HG02610 (cell line): ENCODE data around the gene NPNT.

Source experiments
- ATAC-seq: cut with Tn5 transposase; IDR thresholded peaks from one replicate; pipeline ENCODE4 v1.9.1; 2021; ENCODE audit warnings: mild to moderate bottlenecking, moderate library complexity; ENCODE audit not compliant: unreplicated experiment

The NPNT gene

DNA sequence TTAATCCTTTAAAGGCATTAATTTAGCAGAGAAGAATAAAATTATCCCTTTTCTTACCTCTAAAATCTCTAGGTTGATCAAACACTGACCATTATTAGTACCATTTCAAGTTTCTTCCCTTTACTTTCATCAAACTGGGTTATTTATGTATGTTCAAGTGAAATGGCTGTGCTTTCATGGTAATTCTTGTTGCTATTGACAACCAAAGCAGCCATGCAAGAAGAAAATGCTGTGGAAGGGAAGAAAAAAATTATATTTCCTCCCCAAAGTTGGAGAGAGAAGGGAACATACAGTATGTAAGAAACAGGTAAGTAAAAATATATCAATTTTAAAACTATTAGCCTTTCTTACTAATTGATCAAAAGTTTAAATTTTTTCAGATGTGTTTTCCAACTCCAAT, 16.2 kb downstream of the NPNT start:
- ATAC-seq, result no peak

- ATAC-seq, result no peak
Measured at GRCh38 chr4:105912633-105913032, 17.4 kb downstream of the NPNT start.

- ATAC-seq, result no peak
Measured at GRCh38 chr4:105917171-105917685, 22.0 kb downstream of the NPNT start.

GRCh38 chr4:105921301-105921700, 26.0 kb downstream of the NPNT start:
- ATAC-seq, result no peak

GRCh38 chr4:105923497-105924238, 28.4 kb downstream of the NPNT start:
- no peak for ATAC-seq

DNA sequence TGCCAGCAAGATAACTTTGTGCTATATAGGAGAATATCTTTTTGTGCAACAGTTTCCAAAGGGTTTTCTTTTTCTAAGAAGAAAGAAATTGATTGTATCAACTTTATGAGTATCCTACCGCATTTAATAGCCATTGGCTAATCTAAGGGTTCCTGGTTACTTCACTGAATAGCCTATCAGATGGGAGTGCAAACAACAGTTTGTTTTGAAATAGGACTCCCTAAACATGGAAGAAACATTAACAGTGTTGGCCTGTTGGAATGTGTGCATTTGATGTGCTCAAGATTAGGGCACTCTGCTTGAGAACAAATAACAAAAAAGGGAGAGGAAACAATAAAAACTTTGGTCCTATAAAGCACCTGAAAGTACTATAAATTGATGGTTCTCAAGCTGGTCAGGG, 29.1 kb downstream of the NPNT start:
- no peak for ATAC-seq

DNA sequence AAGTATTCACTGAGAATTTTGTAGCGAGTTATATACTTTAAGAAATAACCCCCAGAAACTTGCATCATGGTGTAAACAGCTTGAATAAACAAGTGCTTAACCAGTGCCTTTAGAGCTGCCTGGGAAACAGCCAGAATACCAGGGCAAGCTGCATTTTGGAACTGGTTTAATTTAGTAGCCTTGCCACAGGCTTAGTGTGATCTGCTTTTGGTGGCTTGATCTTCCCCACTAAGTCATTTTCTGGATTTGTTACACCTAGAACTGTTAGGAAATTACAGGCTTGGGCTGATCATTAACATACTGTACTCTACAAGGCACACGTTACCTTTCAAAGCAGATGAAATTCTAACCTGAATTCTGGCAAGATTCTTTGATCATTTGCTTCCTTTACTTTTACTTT, 35.4 kb downstream of the NPNT start:
- ATAC-seq, result no peak

GRCh38 chr4:105933083-105933482, 37.8 kb downstream of the NPNT start:
- peak; percentile 51 for ATAC-seq

- ATAC-seq, result no peak
Measured at GRCh38 chr4:105934386-105934785, 39.1 kb downstream of the NPNT start.

GRCh38 chr4:105936901-105937300, 41.6 kb downstream of the NPNT start:
- no peak for ATAC-seq

GRCh38 chr4:105937759-105938158, 42.5 kb downstream of the NPNT start:
- ATAC-seq, result no peak

GRCh38 chr4:105943234-105943633, 48.0 kb downstream of the NPNT start:
- ATAC-seq, result no peak

- no peak for ATAC-seq
Measured at GRCh38 chr4:105944540-105944939, 49.3 kb downstream of the NPNT start.

DNA sequence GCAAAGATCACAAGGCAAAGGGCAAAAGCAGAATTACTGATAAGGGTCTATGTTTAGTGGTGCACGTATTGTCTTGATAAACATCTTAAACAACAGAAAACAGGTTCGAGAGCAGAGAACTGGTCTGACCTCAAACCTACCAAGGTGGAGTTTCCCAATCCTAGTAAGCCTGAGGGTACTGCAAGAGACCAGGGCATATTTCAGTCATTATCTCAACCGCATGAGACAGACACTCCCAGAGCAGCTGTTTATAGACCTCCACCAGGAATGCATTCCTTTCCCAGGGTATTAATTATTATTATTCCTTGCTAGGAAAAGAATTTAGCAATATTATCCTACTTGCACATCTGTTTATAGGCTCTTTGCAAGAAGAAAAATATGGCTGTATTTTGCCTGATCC, 51.5 kb downstream of the NPNT start:
- no peak for ATAC-seq

DNA sequence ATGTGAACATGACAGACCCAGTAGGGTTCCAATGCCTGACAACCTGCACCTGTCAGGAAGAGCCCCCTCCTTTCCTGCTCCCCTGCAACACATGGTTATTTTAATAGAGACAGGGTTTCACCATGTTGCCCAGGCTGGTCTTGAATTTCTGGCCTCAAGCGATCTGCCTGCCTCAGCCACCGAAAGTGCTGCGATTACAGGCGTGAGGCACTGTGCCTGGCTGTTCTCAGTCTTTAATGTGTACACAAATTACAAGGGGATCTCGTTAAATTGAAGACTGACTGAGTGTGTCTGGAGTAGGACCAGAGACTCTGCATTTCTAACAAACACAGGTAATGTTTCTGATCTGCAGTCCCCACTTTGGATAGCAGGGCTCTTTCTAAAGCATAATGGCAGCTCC, 55.4 kb downstream of the NPNT start:
- ATAC-seq, result no peak

DNA sequence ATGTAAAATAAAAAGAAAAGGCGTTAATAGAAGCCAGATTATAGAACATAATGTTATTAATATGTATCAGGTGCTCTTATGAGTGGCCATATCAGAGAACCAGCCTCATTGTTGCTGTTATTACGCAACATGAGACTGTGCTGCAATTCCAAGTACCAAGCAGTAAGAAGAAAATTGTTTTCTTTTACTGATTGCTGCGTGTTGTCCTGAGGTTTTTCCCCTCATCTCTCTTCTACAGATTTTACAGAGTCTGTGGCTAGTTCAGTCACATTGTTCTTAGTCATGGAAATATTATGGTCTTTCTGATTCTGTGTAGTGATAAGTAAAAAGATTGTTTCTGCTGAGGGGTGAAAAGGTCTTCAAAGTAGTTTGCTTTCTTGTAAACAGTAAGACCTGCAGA, 55.9 kb downstream of the NPNT start:
- no peak for ATAC-seq

- ATAC-seq, result no peak
Measured at GRCh38 chr4:105952591-105952990, 57.3 kb downstream of the NPNT start.

DNA sequence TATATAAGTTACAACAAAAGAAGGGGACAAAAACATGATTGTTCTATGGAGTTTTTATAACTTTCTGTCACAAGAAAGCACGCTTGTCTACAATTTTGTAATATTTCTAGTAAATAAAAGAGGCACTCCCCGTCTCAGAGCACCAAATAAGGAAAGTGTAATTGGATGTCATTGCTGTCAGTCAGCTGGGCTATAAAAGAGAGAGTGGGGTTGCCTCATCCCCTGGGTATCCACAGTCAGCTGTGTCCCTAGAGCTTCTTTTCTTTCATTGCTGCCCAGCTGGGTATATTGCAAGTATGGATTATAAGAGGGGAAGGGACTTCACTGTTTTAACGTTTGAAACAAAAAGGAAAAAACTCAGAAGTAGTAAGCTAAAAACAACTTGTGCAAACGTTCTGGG, 61.3 kb downstream of the NPNT start:
- no peak for ATAC-seq

DNA sequence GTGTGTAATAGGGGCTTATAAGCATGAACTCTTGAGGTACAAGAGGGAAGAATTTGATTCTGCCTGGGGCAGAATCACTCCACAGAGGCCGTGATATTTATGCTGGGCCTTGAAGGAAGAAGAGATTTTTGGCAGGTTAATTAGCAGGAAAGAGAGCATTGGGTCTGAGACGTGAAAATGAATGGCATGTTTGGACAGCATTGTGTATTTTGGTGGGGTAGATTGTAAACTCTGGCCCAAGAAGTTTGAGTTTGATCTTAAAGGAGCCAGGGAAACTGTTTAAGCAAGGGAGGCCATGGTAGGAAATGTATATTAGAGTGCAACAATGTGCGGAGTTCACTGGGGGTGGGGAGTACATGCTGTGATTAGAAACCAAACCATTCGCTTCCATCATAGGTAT, 62.4 kb downstream of the NPNT start:
- no peak for ATAC-seq

DNA sequence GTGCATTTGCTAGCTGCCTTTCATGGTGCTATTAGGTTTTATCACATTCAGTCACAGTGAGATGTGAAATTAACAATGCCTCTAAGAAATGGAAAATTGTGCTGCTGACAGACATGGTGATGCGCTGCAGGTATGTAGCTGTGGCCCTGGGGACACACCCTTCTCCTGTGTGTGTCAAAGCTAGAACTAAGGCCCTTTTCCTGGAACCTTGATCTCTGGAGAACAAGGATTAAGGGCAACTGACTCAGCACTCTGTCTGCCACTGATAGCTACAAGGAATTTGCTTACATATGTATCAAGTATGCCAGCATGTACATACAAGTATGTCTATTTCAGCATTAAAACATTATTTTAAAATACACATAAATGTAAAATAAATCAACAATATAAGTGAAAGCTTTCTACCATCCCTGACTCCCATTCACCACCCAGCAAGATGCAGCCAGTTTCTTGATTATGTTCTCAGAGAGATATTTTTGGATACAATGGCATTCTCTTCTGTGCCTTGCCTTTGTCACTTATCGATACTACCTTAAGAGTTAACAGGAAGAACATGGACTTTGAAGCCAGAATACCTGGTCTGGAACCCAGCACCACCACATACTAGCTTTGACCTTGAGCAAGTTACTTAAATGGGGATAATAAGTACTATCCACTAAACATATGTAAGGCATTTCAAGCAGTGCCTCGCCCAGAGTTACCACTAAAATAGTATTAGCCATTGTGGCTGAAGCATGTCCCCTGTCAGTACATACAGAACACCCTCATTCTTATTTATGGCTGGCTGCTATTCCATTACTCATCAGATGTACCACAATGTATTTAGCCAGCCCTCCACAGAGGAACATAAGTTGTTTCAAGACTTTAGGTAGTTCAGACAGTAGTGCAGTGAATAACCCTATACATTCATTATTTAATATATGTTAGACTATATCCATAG, 68.5 kb downstream of the NPNT start:
- ATAC-seq, result no peak

- no peak for ATAC-seq
Measured at GRCh38 chr4:105965183-105965800, 70.0 kb downstream of the NPNT start.
